Activated CD4-positive, alpha-beta T cell treated with anti-CD3 and anti-CD28 coated beads, Interleukin-10, Interleukin-2, amounts not matched to agents 100 ng/mL and 50 ng/mL, durations not matched to agents 16 hours and 8 hours (primary cell): ENCODE results near the gene RPS6KL1.
A peak's percentile ranks its signal among the peaks of the same experiment; 100 is the strongest.

Experiments
- DNase-seq: peaks from one replicate; pipeline ENCODE4 v3.0.0-alpha.2; 2020

Gene RPS6KL1

GRCh38 chr14:74951443-74952179 lies 28.6 kb upstream of the RPS6KL1 start:
- no peak for DNase-seq

DNA sequence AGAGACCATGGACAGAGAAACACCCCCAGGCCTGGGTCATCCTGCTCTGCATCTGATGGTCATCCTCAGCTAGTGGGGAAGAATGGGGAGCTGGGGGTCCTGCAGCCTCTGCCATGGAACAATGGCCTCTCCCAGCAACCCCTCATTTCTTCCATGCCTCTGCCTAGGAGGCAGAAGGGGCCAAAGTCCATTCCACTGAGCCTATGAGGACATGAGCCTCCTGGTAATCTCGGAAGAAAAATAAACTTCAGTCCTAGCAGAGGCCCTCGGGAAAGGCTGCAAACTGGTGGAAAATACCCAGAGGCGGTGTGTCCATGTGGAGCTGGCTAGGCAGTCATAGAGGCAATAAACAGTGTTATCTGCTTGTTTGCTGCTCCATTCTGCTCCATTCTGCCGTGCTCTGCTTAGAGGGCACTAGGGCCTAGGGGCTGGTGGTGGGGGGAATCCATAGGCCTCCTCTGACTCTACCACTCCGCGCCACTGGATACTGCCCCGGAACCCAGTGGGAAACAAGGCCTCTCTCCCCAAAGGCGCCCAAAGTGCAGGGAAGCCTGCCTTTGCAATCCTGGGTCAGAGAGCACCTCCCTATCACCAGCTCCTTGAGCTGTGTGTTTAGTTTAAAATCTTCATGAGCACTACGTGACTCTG lies 27.9 kb upstream of the RPS6KL1 start:
- no peak for DNase-seq

DNA sequence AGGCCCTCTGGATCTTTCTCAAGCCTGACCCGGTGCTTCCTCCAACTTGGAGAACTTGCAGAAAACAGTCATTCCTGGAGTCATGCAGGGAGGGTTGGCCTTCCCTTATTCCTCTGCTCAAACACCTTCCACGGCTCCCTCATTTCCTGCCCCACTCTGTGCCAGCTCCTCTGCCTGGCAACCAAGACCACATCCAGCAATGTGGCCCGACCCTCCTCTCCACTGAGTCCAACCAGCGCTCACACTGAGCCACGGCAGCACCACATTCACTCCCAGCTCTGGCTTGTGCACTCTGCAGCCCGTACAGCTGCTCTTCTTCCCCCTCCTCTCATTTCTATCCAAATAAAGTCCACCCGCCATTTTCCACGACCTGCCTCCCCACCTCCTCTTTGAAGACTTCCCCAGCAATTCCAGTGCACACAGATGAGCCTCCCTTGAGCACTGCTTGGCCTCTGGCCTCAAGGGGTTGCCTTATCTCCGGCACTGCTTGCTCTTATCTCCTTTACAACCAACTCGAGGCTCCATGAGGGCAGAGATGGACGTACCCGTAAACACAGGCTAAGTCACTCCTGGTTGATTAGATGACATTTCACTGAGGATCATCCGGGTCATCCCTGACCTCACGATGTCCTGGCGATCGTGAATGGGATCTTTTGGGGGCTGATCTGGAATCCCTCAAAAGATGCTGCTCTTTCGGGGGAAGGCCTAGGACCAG lies 27.0 kb upstream of the RPS6KL1 start:
- no peak for DNase-seq

DNA sequence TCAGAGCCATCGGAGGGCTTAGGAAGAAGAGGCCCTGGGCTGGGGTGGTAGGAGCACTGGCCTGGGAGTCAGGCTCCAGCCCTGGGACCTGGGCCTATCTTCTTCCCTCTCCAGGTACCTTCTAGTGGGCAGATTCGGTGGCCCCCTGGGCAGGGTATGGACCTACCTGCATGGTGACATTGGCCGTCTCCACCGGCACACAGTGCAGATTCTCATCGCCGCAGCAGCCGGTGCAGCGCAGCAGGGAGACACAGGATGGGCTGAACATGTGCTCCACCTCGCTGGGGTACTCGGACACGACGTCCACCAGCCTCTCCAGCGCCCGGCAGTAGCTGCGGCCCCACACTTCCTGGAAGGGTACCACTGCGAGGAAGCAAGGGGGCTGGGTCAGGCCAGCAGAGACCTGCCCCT lies 26.1 kb upstream of the RPS6KL1 start:
- DNase-seq = no peak

GRCh38 chr14:74948228-74949175 lies 25.4 kb upstream of the RPS6KL1 start:
- no peak for DNase-seq

GRCh38 chr14:74947353-74948227 lies 24.5 kb upstream of the RPS6KL1 start:
- no peak for DNase-seq

DNA sequence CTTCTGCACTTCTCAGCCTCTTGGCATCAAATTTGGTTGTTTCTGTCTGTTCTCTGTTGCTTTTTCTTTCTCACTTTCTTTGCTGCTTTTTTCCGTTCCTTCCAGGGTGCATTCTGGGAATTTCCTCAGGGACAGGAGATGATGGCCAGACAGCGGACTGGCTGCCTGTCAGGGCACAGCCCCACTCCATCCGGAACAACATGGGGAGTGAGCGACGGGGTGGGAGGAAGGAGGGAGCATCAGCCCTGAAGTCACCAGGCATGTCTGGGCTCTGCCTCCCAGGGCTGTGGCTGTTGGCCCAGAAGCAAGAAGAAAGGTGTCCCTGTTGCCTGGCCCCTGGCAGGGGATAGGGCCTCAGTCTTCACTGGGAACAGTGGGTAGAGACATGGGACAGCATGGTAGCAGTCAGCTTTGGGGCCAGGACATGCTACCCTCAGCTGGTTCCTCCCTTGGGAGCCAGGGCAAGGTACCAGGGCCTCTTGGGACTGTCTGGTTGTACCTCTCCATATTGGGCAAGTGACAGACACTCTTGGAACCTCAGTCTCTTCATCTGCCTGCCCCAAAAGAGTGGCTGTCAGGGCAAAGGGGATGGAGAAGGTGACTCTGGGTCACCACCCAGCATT lies 23.7 kb upstream of the RPS6KL1 start:
- DNase-seq = no peak

- peak; percentile 81 for DNase-seq
Measured at GRCh38 chr14:74945852-74946658, 23.0 kb upstream of the RPS6KL1 start.

GRCh38 chr14:74945261-74945851 lies 22.3 kb upstream of the RPS6KL1 start:
- DNase-seq = peak; percentile 38

- no peak for DNase-seq
Measured at GRCh38 chr14:74942608-74943007, 19.5 kb upstream of the RPS6KL1 start.

- no peak for DNase-seq
Measured at GRCh38 chr14:74942181-74942580, 19.1 kb upstream of the RPS6KL1 start.

GRCh38 chr14:74941676-74942097 lies 18.6 kb upstream of the RPS6KL1 start:
- peak; percentile 65 for DNase-seq

DNA sequence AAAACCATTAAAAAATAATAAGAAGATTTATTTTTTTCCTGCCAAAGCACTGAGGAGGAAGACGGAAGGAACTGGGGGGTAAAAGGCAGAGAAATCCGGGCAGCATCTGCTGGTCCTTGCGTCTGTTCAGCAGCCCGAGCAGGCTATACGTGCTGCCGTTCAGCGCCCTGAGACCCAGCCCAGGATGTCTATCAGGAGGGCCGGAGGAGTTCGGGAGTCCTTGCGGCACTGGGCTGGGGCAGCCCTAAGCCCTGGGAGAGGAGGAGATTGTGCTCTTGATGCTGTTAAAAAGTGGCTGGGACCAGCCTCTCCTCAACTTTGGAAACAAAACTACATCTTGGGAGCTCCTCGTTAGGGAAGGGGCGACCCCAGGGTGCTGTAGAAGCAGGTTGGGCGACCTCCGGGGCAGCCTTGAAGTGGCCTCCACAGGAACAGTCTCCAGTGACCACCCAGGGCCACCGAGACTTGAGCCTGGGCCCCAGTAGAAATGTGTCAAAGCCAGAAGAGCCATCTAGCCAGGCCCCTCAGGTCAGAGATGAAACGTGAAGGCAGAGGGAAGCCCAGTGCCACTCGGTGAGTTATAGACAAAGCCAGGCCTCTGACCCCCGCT lies 18.0 kb upstream of the RPS6KL1 start:
- no peak for DNase-seq

GRCh38 chr14:74938531-74939495 lies 15.8 kb upstream of the RPS6KL1 start:
- no peak for DNase-seq

DNA sequence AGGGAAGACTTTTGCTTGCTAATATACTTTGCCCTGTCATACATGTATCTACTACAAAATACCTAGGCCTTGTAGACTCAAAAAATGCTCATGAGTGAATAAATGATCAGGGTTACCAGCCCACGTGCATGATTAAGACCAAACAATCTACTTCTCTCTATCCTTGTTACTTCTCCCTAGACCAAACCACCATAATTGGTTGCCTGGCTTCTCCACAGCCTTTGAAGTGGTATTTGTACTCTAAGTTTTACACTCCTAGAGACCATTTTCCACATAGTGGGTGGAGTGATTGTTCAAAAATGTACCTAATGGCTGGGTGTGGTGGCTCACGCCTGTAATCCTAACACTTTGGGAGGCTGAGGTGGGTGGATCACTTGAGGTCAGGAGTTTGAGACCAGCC lies 14.1 kb upstream of the RPS6KL1 start:
- DNase-seq = peak; percentile 11

DNA sequence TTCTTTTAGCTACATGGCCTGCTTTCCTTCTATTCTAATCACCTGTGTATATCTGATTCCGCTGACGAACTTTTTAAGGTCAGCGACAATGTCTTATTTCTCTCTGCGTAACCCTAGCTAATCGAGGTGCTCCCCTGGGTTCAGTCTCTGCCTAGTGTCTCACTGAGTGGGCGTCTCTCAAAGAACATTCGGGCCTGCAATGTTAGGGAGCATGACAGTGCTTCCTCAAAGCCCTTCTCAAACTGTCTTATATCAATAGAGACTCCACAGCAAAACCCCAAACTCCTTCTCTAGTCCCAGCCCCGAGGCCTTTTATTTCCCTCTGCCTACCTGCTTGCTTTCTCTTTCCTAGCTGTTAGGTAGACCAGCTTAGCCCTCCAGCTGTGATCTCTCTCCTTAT lies 13.7 kb upstream of the RPS6KL1 start:
- no peak for DNase-seq

DNA sequence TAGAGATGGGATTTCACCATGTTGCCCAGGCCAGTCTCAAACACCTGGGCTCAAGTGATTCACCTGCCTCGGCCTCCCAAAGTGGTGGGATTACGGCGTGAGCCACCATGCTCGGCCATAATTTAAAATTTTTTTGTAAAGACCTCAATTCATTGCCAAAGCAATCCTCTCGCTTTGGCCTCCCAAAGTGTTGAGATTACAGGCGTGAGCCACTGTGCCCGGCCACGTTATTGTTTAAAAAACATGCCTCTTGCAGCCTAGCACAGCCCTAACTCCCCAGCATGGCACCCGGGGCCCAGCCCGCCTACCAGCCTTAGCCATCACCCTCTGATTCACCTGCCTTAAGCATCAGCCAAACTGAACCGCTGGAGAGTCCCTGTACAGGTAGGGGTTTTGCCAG lies 13.1 kb upstream of the RPS6KL1 start:
- no peak for DNase-seq

DNA sequence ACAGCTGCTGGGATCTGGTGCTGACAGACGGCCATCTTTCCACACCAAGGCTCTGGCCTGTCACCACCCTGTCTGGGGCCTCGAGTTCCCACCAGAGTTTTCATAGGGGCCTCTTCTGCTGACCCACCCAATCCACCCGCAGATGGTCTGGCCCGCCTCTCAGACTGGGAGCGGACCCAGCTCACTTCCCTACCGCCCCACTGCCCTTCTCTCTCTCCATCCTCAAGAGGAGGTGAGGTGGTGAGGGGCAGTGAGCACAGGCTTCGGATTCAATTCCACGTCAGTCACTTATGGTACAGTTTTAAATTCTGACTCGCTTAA lies 12.3 kb upstream of the RPS6KL1 start:
- DNase-seq = no peak
